Mucosa of descending colon (tissue), 3 donors: Measurements from ENCODE around the gene DUOXA1. TPM values are rescaled to one million over a fixed set of nuclear protein-coding genes. Genes with fewer than 3 reads are reported as not detected.

Experiments
- ATAC-seq: fragments of 200-7000 bp; cut with Tn5 transposase; one replicate; pipeline ENCODE4 v1.9.1; 2020; ENCODE audit warnings: mild to moderate bottlenecking, moderate library complexity
- DNase-seq, 3 donors: peaks; one replicate each; pipeline ENCODE4 v3.0.0-alpha.2; 2020
- H3K36me3 ChIP-seq: fragments of 200-600 bp; one replicate; pipeline ENCODE4 v1.8.0; 2021; ENCODE audit warnings: low read depth, mild to moderate bottlenecking
- H3K4me1 ChIP-seq: fragments of 200-600 bp; one replicate; pipeline ENCODE4 v1.8.0; 2021; ENCODE audit warnings: low read depth, mild to moderate bottlenecking
- H3K4me3 ChIP-seq: fragments of 200-600 bp; one replicate; pipeline ENCODE4 v1.8.0; 2021; ENCODE audit warnings: mild to moderate bottlenecking
- H3K9me3 ChIP-seq: fragments of 200-600 bp; one replicate; pipeline ENCODE4 v1.8.0; 2021; ENCODE audit warnings: mild to moderate bottlenecking
- CTCF ChIP-seq: fragments of 200-600 bp; IDR thresholded peaks from one replicate; pipeline ENCODE4 v1.8.0; 2022; ENCODE audit warnings: antibody characterized with exemption, mild to moderate bottlenecking
- intact Hi-C, 2 donors: fragments of 100-400 bp; cut with DNase I in 1 of 2; cut with micrococcal nuclease in 1 of 2; formaldehyde crosslinking; loops; one replicate each; pipeline versions ENCODE4 v1.11.0 to v1.11.1; 2022; cut with DNase I, micrococcal nuclease
- total RNA-seq, 3 donors: library from RNA; stranded (reverse); fragmentation: NEBNext Ultra II Directional in 2 of 3; extraction: Animal tissue kit (Norgen Biotek cat#: 25700) in 2 of 3; gene quantifications; one replicate each; pipeline versions ENCODE4 v1.2.1 to v1.2.4, GENCODE V29; 2021 to 2023
- donor health status: DM: no; HTN: no; CAD: no; lungs with moderate emphysema.
- donor health status: DM: no; HTN: no; CAD: no.
- donor health status: DM: no; HTN: yes; CAD: no.

Gene DUOXA1
- total RNA-seq, 3 donors from 2014 or later, result 0.29 to 1.6 (median 1.6) TPM

DNA sequence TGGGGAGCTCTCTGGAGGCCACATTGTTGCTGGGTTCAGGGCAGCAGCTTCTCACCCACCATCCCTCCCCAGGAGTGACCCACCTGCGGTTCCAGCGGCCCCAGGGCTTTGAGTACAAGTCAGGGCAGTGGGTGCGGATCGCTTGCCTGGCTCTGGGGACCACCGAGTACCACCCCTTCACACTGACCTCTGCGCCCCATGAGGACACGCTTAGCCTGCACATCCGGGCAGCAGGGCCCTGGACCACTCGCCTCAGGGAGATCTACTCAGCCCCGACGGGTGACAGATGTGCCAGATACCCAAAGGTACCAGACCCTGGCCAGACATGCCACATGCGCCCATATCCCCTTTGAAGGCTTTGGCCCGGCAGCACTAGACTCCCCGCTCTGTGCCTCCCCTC is 32.0 kb upstream of the DUOXA1 start:
- Histone ChIP-seq H3K36me3 (no peaks in the 10 kb centered on the region), H3K4me3 (no peak overlapping the region), H3K4me1 (peaks cover 6% of the 10 kb centered on the region), H3K9me3 (no peaks in the 10 kb centered on the region)
- intact Hi-C loops, result loop anchor here in 1 of 2 donors (10.0 kb wide), 1 partner anchor 223 kb away; no protein-coding TSS in a partner anchor
- DNase-seq, result no peak
- no peak for ATAC-seq
- TF ChIP-seq CTCF, result no peak

DNA sequence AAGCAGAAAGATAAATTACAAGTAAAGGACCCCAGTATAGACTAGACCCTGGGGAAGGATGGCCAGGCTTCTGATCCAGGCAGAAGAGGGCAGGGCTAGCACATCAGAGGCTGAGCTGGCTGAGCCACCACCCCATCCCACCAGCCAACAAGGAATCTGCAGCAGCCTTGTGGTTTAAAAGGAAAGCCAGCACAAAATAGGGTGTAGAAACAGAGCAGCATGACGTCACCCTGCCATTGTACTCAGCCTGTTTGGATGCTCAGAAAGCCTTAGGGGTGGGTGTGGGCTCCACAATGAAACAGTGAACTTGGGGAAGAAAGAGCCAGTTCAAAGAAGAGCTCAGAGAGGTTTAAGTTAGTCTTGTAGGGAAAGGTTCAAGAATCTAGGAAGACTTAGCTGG is 28.3 kb upstream of the DUOXA1 start:
- ATAC-seq, result no peak
- no peak overlapping the region for H3K4me3 ChIP-seq
- intact Hi-C loops, result no loop called here
- no peak for DNase-seq
- H3K4me1 ChIP-seq, result no peaks in the 10 kb centered on the region
- H3K9me3 ChIP-seq, result no peaks in the 10 kb centered on the region
- no peak for TF ChIP-seq CTCF
- no peaks in the 10 kb centered on the region for H3K36me3 ChIP-seq

GRCh38 chr15:45156744-45157455 is 27.2 kb upstream of the DUOXA1 start:
- no peaks in the 10 kb centered on the region for H3K36me3 ChIP-seq
- no peaks in the 10 kb centered on the region for H3K9me3 ChIP-seq
- no peaks in the 10 kb centered on the region for H3K4me1 ChIP-seq
- ATAC-seq (no peak), DNase-seq (no peak)
- intact Hi-C loops, result no loop called here
- no peak overlapping the region for H3K4me3 ChIP-seq
- TF ChIP-seq CTCF, result no peak

DNA sequence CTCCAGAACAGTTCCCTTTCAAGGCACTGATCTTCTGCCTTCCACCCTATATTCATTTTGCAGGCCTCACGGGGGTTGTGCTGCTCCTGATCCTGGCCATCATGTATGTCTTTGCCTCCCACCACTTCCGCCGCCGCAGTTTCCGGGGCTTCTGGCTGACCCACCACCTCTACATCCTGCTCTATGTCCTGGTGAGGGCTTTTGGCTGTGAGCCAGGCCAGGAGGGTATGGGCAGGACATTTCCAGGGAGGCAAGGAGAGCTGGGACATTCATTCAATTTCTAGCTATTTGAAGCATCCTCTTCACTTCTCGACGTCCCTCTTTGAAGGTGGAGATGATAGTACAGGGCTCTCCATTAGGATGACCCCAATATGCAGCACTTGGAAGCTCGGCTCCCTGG is 26.1 kb upstream of the DUOXA1 start:
- DNase-seq (no peak), ATAC-seq (no peak)
- H3K4me1 ChIP-seq, result no peaks in the 10 kb centered on the region
- intact Hi-C loops, result no loop called here
- H3K9me3 ChIP-seq, result no peaks in the 10 kb centered on the region
- no peak for TF ChIP-seq CTCF
- no peak overlapping the region for H3K4me3 ChIP-seq
- no peaks in the 10 kb centered on the region for H3K36me3 ChIP-seq

DNA sequence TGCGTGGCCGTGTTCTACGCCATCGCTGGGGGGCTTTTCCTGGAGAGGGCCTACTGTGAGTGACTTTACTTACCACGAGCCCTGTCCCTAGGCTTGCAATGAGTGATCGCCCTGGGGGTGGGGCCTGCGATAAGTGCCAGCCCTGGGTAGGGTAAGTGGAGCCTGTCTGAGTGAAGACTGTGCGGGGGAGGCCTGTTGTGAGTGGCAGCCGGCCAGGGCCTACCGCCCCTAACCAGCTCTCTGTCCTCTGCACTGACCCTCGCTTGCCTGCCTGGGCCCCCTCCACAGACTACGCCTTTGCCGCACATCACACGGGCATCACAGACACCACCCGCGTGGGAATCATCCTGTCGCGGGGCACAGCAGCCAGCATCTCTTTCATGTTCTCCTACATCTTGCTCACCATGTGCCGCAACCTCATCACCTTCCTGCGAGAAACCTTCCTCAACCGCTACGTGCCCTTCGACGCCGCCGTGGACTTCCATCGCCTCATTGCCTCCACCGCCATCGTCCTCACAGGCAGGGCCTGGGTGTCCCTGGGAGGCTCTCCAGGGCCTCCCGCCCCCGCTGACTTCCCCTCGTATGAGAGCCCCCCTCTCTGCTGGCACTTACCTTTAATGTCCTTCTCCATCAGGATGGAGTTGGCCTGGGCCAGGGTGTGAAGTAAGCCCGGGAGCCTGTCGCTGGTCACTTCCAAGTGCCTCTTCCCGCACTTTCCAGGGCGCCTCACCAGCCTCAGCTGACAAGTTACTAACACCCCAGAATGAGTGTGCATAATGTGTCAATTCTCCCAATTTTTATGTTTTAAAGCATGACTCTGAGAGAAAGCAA is 22.5 kb upstream of the DUOXA1 start:
- DNase-seq (no peak), ATAC-seq (no peak)
- H3K4me3 ChIP-seq, result no peak overlapping the region
- intact Hi-C loops, result no loop called here
- no peaks in the 10 kb centered on the region for H3K9me3 ChIP-seq
- no peaks in the 10 kb centered on the region for H3K36me3 ChIP-seq
- no peak for TF ChIP-seq CTCF
- H3K4me1 ChIP-seq, result no peaks in the 10 kb centered on the region
